A673 (cell line): ENCODE results near the gene CAMSAP1.

Source experiments
- CTCF ChIP-seq: fragments of 300-800, 200-600 bp; sonication (generic); conservative IDR thresholded peaks from 2 replicates; pipeline ENCODE4 v1.5.1; 2017; ENCODE audit warnings: low read depth, mild to moderate bottlenecking, antibody characterized with exemption, low read length, moderate library complexity, mixed read lengths
- EZH2 ChIP-seq: fragments of 200-600 bp; sonication (generic); IDR thresholded peaks from 2 replicates; pipeline ENCODE4 v1.6.1; 2017; ENCODE audit warnings: borderline replicate concordance, low read depth, mild to moderate bottlenecking, mixed read lengths, antibody characterized with exemption, low read length; ENCODE audit not compliant: poor library complexity, severe bottlenecking

GRCh38 chr9:135865531-135865930, 41.8 kb downstream of the CAMSAP1 start:
- TF ChIP-seq CTCF (no peak), EZH2 (no peak)
